ENCODE results near the gene NCS1. TPM values are rescaled to one million over a fixed set of nuclear protein-coding genes. Genes with fewer than 3 reads are reported as not detected.

NCS1 gene
- total RNA-seq, 2 donors from 2014 or later: 50.8 to 58.3 TPM

- no peak for ATAC-seq (ENCODE audit: insufficient number of reproducible peaks, low FRiP score, low read depth)
- no peaks in the 10 kb centered on the region for H3K36me3 ChIP-seq
- peaks cover 8 to 22% of the 10 kb centered on the region in 2 donors for H3K4me1 ChIP-seq (ENCODE audit: control insufficient read depth in 1 of 2, low read depth in 2 of 2)
These were observed 25.0 kb upstream of the NCS1 start for GRCh38 chr9:130147198-130147597.

GRCh38 chr9:130147910-130148309 lies 24.3 kb upstream of the NCS1 start:
- no peak overlapping the region for H3K27ac ChIP-seq
- H3K4me1 ChIP-seq (ENCODE audit: control insufficient read depth in 1 of 2, low read depth in 2 of 2): peaks cover 8 to 22% of the 10 kb centered on the region in 2 donors

More at GRCh38 chr9:130147198-130147597, 25.0 kb upstream of the NCS1 start:
- Histone ChIP-seq H3K27me3 (replicated peaks; ENCODE audit: insufficient read depth) (no peaks in the 10 kb centered on the region), H3K9me3 (no peaks in the 10 kb centered on the region), H3K4me3 (no peak overlapping the region), H3K27ac (no peak overlapping the region)
- no peak for DNase-seq (ENCODE audit: low spot score)
- TF ChIP-seq, protein P1, sequence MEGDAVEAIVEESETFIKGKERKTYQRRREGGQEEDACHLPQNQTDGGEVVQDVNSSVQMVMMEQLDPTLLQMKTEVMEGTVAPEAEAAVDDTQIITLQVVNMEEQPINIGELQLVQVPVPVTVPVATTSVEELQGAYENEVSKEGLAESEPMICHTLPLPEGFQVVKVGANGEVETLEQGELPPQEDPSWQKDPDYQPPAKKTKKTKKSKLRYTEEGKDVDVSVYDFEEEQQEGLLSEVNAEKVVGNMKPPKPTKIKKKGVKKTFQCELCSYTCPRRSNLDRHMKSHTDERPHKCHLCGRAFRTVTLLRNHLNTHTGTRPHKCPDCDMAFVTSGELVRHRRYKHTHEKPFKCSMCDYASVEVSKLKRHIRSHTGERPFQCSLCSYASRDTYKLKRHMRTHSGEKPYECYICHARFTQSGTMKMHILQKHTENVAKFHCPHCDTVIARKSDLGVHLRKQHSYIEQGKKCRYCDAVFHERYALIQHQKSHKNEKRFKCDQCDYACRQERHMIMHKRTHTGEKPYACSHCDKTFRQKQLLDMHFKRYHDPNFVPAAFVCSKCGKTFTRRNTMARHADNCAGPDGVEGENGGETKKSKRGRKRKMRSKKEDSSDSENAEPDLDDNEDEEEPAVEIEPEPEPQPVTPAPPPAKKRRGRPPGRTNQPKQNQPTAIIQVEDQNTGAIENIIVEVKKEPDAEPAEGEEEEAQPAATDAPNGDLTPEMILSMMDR (IDR thresholded peaks at IDR 0.05): no peak

DNA sequence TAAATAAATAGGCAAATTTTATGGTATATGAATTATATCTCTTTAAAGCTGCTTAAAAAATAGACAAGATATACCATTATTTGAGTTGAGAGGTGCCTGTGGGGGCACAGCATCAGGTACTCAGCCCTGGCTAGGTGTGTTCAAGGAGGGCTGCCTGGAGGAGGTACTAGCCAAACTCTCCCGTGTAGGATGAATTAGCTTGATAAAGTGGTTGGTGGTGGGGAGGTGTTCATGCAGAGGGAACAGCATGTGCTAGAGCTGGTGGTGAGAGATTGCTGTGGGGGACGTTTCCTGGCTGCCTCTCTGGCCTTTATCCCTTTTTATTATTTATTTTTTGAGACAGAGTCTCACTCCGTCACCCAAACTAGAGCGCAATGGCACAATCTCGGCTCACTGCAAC lies 23.2 kb upstream of the NCS1 start:
- ATAC-seq (ENCODE audit: insufficient number of reproducible peaks, low FRiP score, low read depth) (no peak), DNase-seq (ENCODE audit: low spot score) (no peak)
- no peaks in the 10 kb centered on the region for H3K36me3 ChIP-seq
- no peaks in the 10 kb centered on the region for H3K9me3 ChIP-seq
- H3K27me3 ChIP-seq (replicated peaks; ENCODE audit: insufficient read depth): no peaks in the 10 kb centered on the region
- TF ChIP-seq, protein P1 (IDR thresholded peaks at IDR 0.05): no peak
- H3K4me1 ChIP-seq (ENCODE audit: control insufficient read depth in 1 of 2, low read depth in 2 of 2): peaks cover 5 to 16% of the 10 kb centered on the region in 2 donors
- no peak overlapping the region for H3K27ac ChIP-seq
- H3K4me3 ChIP-seq: no peak overlapping the region

More at GRCh38 chr9:130147910-130148309, 24.3 kb upstream of the NCS1 start:
- no peaks in the 10 kb centered on the region for H3K36me3 ChIP-seq
- H3K9me3 ChIP-seq: no peaks in the 10 kb centered on the region
- H3K27me3 ChIP-seq (replicated peaks; ENCODE audit: insufficient read depth): no peaks in the 10 kb centered on the region
- no peak overlapping the region for H3K4me3 ChIP-seq
- no peak for DNase-seq (ENCODE audit: low spot score)
- TF ChIP-seq, protein P1 (IDR thresholded peaks at IDR 0.05): no peak
- no peak for ATAC-seq (ENCODE audit: insufficient number of reproducible peaks, low FRiP score, low read depth)

DNA sequence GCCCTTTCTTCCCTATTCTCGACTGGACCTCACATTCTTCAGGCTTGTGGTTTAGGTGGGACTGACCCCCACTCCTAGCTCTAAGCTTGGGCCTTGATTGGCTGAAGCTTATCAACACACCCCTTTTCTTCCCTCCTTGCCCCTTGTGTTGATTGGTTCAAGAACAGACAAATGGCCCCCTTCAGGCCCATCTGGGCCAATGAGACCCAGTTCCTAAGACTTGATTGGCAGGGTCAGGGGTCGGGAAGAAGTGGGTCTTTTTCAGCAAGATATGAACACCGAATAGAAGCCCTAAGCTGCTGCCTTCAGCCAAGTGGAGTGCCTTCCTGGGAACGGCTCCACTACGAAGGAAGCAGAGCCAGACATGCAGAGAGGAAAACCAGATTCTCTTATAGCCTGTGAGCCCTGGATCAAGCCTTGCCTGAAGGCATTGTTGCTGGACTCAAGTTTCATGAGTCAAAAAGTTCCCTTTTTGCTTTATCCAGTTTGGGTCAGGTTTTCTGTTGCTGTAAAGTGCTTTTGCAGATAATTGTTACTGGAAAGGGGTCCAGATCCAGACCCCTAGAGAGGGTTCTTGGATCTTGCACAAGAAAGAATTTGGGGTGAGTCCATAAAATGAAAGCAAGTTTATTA lies 22.4 kb upstream of the NCS1 start:
- H3K27me3 ChIP-seq (replicated peaks; ENCODE audit: insufficient read depth): no peaks in the 10 kb centered on the region
- ATAC-seq (ENCODE audit: insufficient number of reproducible peaks, low FRiP score, low read depth) (no peak), DNase-seq (ENCODE audit: low spot score) (no peak)
- no peak overlapping the region for H3K4me3 ChIP-seq
- no peak overlapping the region for H3K27ac ChIP-seq
- H3K4me1 ChIP-seq (ENCODE audit: control insufficient read depth in 1 of 2, low read depth in 2 of 2): peaks cover 0 to 8% of the 10 kb centered on the region in 2 donors
- TF ChIP-seq, protein P1 (IDR thresholded peaks at IDR 0.05): no peak
- H3K36me3 ChIP-seq: no peaks in the 10 kb centered on the region
- no peaks in the 10 kb centered on the region for H3K9me3 ChIP-seq

DNA sequence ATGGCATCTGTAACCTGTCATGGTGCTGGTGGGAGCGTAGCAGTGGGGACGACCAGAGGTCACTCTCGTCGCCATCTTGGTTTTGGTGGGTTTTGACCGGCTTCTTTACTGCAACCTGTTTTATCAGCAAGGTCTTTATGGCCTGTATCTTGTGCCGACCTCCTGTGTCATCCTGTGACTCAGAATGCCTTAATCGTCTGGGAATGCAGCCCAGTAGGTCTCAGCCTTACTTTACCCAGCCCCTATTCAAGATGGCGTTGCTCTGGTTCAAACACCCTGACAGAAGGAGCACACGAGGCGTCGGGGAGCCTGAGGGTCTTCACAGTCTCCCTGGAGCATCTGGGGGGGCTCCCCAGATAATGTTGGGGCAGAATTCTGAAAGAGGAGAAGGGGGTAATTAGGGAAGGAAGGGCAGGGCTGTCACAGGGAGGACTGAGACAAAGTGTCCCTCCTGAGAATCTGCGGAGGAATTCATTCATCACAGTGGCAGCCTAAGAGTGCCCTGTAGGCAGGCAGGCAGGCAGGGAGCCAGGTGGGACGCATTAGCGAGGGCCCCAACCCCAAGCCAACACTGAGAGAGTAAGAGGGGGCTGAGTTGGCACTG lies 21.3 kb upstream of the NCS1 start:
- no peaks in the 10 kb centered on the region for H3K9me3 ChIP-seq
- TF ChIP-seq, protein P1 (IDR thresholded peaks at IDR 0.05): no peak
- H3K36me3 ChIP-seq: no peaks in the 10 kb centered on the region
- ATAC-seq (ENCODE audit: insufficient number of reproducible peaks, low FRiP score, low read depth) (no peak), DNase-seq (ENCODE audit: low spot score) (no peak)
- H3K27me3 ChIP-seq (replicated peaks; ENCODE audit: insufficient read depth): no peaks in the 10 kb centered on the region
- H3K27ac ChIP-seq: no peak overlapping the region
- no peaks in the 10 kb centered on the region for H3K4me1 ChIP-seq (ENCODE audit: control insufficient read depth in 1 of 2, low read depth in 2 of 2)
- no peak overlapping the region for H3K4me3 ChIP-seq

Data from thoracic aorta (tissue), 2 donors.